HepG2 (cell line): Measurements from ENCODE around the gene PRPSAP1. TPM values are rescaled to one million over a fixed set of nuclear protein-coding genes. Genes with fewer than 3 reads are reported as not detected.
A peak's percentile ranks its signal among the peaks of the same experiment; 100 is the strongest.

ENCODE experiments used
- BRCA1 ChIP-seq: sonication (generic); formaldehyde crosslinking; IDR thresholded peaks from 2 replicates; pipeline ENCODE4 v1.4.0; 2020; ENCODE audit warnings: missing genetic modification reagents
- CREM ChIP-seq, 2 experiments: sonication (generic) in 1 of 2; formaldehyde crosslinking in 1 of 2; IDR thresholded peaks; 2 replicates each; pipeline versions ENCODE4 v1.4.0 to v1.6.1; 2016 to 2020; ENCODE audit warnings: antibody characterized with exemption in 1 of 2, mild to moderate bottlenecking in 1 of 2, missing genetic modification reagents in 1 of 2
- NFKBIZ ChIP-seq: IDR thresholded peaks from 2 replicates; pipeline ENCODE4 v1.6.1; 2018; ENCODE audit warnings: missing genetic modification reagents, missing compliant biosample characterization
- NONO ChIP-seq, 2 experiments: fragments of 450-650 bp in 1 of 2; sonication (generic) in 1 of 2; formaldehyde crosslinking in 1 of 2; IDR thresholded peaks in 1 of 2; conservative IDR thresholded peaks in 1 of 2; 2 replicates each; pipeline versions ENCODE4 v1.6.1 to v1.8.0; 2017 to 2022; ENCODE audit warnings: mild to moderate bottlenecking in 1 of 2, missing genetic modification reagents in 1 of 2, moderate library complexity in 1 of 2
- SIN3A ChIP-seq: IDR thresholded peaks from 2 replicates; pipeline ENCODE4 v1.6.1; 2011; ENCODE audit warnings: low read depth, mild to moderate bottlenecking, control low read depth, low read length, borderline replicate concordance
- SOX5 ChIP-seq: IDR thresholded peaks from 2 replicates; pipeline ENCODE4 v1.6.1; 2016; ENCODE audit warnings: borderline replicate concordance
- SRSF4 ChIP-seq: fragments of 200-400 bp; formaldehyde crosslinking; IDR thresholded peaks from one replicate; pipeline ENCODE4 v1.6.1; 2018; ENCODE audit warnings: mild to moderate bottlenecking, low read depth, low read length, moderate library complexity; ENCODE audit not compliant: poor library complexity, severe bottlenecking
- TEF ChIP-seq: sonication (generic); formaldehyde crosslinking; IDR thresholded peaks from 2 replicates; pipeline ENCODE4 v1.5.0; 2020; ENCODE audit warnings: missing genetic modification reagents
- THAP9 ChIP-seq: sonication (generic); formaldehyde crosslinking; IDR thresholded peaks from 2 replicates; pipeline ENCODE4; 2020; ENCODE audit warnings: missing genetic modification reagents, mild to moderate bottlenecking, borderline replicate concordance
- ZBTB1 ChIP-seq: sonication (generic); formaldehyde crosslinking; IDR thresholded peaks from 2 replicates; pipeline ENCODE4 v1.4.0; 2020; ENCODE audit warnings: missing genetic modification reagents, borderline replicate concordance
- ZBTB21 ChIP-seq: sonication (generic); formaldehyde crosslinking; IDR thresholded peaks from 2 replicates; pipeline ENCODE4 v1.4.0; 2020; ENCODE audit warnings: missing genetic modification reagents
- ZBTB37 ChIP-seq: sonication (generic); formaldehyde crosslinking; IDR thresholded peaks from 2 replicates; pipeline ENCODE4 v1.4.0; 2020; ENCODE audit warnings: mild to moderate bottlenecking, missing genetic modification reagents
- ZFP36L2 ChIP-seq: sonication (generic); formaldehyde crosslinking; IDR thresholded peaks from 2 replicates; pipeline ENCODE4 v1.4.0; 2020; ENCODE audit warnings: missing genetic modification reagents
- ZFP41 ChIP-seq: sonication (generic); formaldehyde crosslinking; IDR thresholded peaks from 2 replicates; pipeline ENCODE4 v1.4.0; 2020; ENCODE audit warnings: mild to moderate bottlenecking, missing genetic modification reagents, borderline replicate concordance
- ZNF180 ChIP-seq: sonication (generic); formaldehyde crosslinking; IDR thresholded peaks from 2 replicates; pipeline ENCODE4 v1.4.0; 2020; ENCODE audit warnings: low read depth, missing genetic modification reagents, borderline replicate concordance
- ZNF3 ChIP-seq: IDR thresholded peaks from 2 replicates; pipeline ENCODE4 v1.7.0; 2017; ENCODE audit warnings: inconsistent platforms
- ZNF513 ChIP-seq: sonication (generic); formaldehyde crosslinking; conservative IDR thresholded peaks from 2 replicates; pipeline ENCODE4 v1.5.0; 2020; ENCODE audit warnings: missing genetic modification reagents
- ZNF841 ChIP-seq: sonication (generic); formaldehyde crosslinking; IDR thresholded peaks from 2 replicates; pipeline ENCODE4 v1.8.1; 2023; ENCODE audit warnings: missing genetic modification reagents, borderline replicate concordance
- ZZZ3 ChIP-seq: sonication (generic); formaldehyde crosslinking; IDR thresholded peaks from 2 replicates; pipeline ENCODE4 v1.4.0; 2020; ENCODE audit warnings: missing genetic modification reagents, mild to moderate bottlenecking, borderline replicate concordance
- polyA plus RNA-seq, 8 experiments: library from polyadenylated mRNA; depleted of rRNA in 3 of 8; stranded (reverse) in 7 of 8; unstranded in 1 of 8; fragments of >200 nt; fragmentation: Illumina TruSeq in 4 of 8; extraction: Trizol in 4 of 8; gene quantifications; 2 replicates each; pipeline versions ENCODE4 v1.2.1 to v1.2.3, GENCODE V29; 2011 to 2016; ENCODE audit warnings: low read depth in 4 of 8, missing spikeins in 1 of 8, mixed read lengths in 1 of 8; ENCODE audit not compliant: insufficient read depth in 1 of 8
- total RNA-seq, 5 experiments: library from RNA; depleted of rRNA; stranded (reverse); fragments of >200 nt; fragmentation: Illumina TruSeq; extraction: Trizol; gene quantifications; 2 replicates each; pipeline ENCODE4 v1.2.3, GENCODE V29; 2016; ENCODE audit warnings: low read depth in 1 of 5
- TF ChIP-seq, protein P1 (sequence below): IDR thresholded peaks from 2 replicates; pipeline ENCODE4 v1.6.1; 2012; ENCODE audit warnings: low read depth, low read length, improper control_type of control experiment

Gene PRPSAP1
- total and polyA plus RNA-seq, 2 of the 13 experiments (the other 11 are each of a cell fraction or from before 2014, with no cell fraction given), result 91.1 to 314 TPM

- TF ChIP-seq SOX5 (CRISPR knock-in tag) (no peak), ZBTB1 (CRISPR knock-in tag) (no peak), NFKBIZ (CRISPR knock-in tag) (no peak; the same call in 1 of the 2 replicates), ZBTB37 (CRISPR knock-in tag) (no peak), ZBTB21 (CRISPR knock-in tag) (no peak), ZNF513 (0 out of 2 replicates have a peak, but pooled peaks have one; percentile 60), ZNF3 (no peak), SIN3A (no peak), TEF (CRISPR knock-in tag) (no peak), THAP9 (CRISPR knock-in tag) (peak; percentile 44; the same call in 1 of the 2 replicates), ZFP36L2 (CRISPR knock-in tag) (no peak), ZFP41 (CRISPR knock-in tag) (no peak), ZZZ3 (CRISPR knock-in tag) (no peak), ZNF180 (no peak), SRSF4 (no peak), CREM (IDR thresholded peaks at IDR 0.05) (no peak), CREM (CRISPR knock-in tag; IDR thresholded peaks at IDR 0.05) (no peak), ZNF841 (no peak), NONO (IDR thresholded peaks at IDR 0.05) (no peak), NONO (CRISPR knock-in tag; conservative IDR thresholded peaks at IDR 0.05) (no peak), BRCA1 (CRISPR knock-in tag) (no peak)
- TF ChIP-seq, protein P1, sequence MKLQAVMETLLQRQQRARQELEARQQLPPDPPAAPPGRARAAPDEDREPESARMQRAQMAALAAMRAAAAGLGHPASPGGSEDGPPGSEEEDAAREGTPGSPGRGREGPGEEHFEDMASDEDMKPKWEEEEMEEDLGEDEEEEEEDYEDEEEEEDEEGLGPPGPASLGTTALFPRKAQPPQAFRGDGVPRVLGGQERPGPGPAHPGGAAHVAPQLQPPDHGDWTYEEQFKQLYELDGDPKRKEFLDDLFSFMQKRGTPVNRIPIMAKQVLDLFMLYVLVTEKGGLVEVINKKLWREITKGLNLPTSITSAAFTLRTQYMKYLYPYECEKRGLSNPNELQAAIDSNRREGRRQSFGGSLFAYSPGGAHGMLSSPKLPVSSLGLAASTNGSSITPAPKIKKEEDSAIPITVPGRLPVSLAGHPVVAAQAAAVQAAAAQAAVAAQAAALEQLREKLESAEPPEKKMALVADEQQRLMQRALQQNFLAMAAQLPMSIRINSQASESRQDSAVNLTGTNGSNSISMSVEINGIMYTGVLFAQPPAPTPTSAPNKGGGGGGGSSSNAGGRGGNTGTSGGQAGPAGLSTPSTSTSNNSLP, result no peak
Measured at GRCh38 chr17:76397687-76398522, 44.2 kb upstream of the PRPSAP1 start (continued).
